Measurements from ENCODE around the gene SLC34A1.

DNA sequence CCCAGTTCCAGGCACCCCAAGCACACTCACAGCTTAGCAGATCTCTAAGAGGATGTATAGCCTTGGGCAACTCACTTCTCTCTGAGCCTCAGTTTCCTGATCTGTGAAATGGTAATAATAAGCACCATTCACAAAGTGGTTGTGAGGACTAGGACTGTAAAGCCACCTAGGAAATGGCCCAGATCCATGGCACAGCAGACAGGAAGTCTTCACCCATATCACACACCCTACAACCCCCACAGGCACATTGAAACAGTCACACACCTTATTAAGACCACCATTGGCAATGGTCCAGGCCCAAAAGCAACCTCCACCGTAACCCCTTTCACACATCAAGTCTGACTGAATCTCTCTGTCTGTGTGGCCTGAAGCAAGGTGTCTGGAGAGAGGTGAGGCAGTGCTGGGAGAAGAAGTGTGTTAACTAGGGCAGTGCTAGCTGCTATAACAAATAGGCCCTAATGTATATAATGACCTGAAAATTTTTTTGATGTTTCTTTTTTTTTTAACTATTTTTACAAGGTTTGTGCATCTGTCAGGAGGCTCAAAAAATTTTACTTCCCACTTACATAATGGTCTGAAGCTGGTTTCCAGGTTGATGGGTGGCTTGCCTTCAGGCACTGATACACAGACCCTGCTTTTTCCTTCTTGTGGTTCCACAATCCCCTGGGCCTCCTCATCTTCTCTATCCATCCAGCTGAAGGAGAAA, 28.9 kb upstream of the SLC34A1 start:
- TF ChIP-seq HNRNPUL1 (IDR thresholded peaks at IDR 0.05; ENCODE audit: low read depth, low read length) = no peak
- TF ChIP-seq ARHGAP35 (CRISPR knock-in tag; IDR thresholded peaks at IDR 0.05; ENCODE audit: borderline replicate concordance) = no peak
- TF ChIP-seq ZNF101 (CRISPR knock-in tag; IDR thresholded peaks at IDR 0.05; ENCODE audit: borderline replicate concordance, low read depth) = no peak
- no peak for TF ChIP-seq KDM6A (CRISPR knock-in tag; IDR thresholded peaks at IDR 0.05; ENCODE audit: low read depth)
- TF ChIP-seq, protein P1, sequence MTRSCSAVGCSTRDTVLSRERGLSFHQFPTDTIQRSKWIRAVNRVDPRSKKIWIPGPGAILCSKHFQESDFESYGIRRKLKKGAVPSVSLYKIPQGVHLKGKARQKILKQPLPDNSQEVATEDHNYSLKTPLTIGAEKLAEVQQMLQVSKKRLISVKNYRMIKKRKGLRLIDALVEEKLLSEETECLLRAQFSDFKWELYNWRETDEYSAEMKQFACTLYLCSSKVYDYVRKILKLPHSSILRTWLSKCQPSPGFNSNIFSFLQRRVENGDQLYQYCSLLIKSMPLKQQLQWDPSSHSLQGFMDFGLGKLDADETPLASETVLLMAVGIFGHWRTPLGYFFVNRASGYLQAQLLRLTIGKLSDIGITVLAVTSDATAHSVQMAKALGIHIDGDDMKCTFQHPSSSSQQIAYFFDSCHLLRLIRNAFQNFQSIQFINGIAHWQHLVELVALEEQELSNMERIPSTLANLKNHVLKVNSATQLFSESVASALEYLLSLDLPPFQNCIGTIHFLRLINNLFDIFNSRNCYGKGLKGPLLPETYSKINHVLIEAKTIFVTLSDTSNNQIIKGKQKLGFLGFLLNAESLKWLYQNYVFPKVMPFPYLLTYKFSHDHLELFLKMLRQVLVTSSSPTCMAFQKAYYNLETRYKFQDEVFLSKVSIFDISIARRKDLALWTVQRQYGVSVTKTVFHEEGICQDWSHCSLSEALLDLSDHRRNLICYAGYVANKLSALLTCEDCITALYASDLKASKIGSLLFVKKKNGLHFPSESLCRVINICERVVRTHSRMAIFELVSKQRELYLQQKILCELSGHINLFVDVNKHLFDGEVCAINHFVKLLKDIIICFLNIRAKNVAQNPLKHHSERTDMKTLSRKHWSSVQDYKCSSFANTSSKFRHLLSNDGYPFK (CRISPR knock-in tag; IDR thresholded peaks at IDR 0.05; ENCODE audit: borderline replicate concordance) = no peak
- no peak for TF ChIP-seq ELF4 (CRISPR knock-in tag; IDR thresholded peaks at IDR 0.05; ENCODE audit: borderline replicate concordance)
- TF ChIP-seq, protein P2, sequence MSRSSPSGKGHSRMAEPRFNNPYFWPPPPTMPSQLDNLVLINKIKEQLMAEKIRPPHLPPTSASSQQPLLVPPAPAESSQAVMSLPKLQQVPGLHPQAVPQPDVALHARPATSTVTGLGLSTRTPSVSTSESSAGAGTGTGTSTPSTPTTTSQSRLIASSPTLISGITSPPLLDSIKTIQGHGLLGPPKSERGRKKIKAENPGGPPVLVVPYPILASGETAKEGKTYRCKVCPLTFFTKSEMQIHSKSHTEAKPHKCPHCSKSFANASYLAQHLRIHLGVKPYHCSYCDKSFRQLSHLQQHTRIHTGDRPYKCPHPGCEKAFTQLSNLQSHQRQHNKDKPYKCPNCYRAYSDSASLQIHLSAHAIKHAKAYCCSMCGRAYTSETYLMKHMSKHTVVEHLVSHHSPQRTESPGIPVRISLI (CRISPR knock-in tag; IDR thresholded peaks at IDR 0.05; ENCODE audit: borderline replicate concordance) = no peak
- no peak for TF ChIP-seq ZNF230 (CRISPR knock-in tag; IDR thresholded peaks at IDR 0.05)
